NCI-H524 treated with DMSO at 0.1 percent for 48 hours (cell line): ENCODE data around the gene P3H2.
A peak's percentile ranks its signal among the peaks of the same experiment; 100 is the strongest.
"Not testable (repeated sequence)": the region's sequence is repeated elsewhere in the genome, so short reads cannot be mapped to it uniquely, and the experiment has no call there.

Experiments
- DNase-seq: peaks from one replicate; lab custom pipeline; 2025; lab: John Stamatoyannopoulos, UW

P3H2 gene

GRCh38 chr3:189983612-189984011 is 137.1 kb downstream of the P3H2 start:
- DNase-seq = no peak

DNA sequence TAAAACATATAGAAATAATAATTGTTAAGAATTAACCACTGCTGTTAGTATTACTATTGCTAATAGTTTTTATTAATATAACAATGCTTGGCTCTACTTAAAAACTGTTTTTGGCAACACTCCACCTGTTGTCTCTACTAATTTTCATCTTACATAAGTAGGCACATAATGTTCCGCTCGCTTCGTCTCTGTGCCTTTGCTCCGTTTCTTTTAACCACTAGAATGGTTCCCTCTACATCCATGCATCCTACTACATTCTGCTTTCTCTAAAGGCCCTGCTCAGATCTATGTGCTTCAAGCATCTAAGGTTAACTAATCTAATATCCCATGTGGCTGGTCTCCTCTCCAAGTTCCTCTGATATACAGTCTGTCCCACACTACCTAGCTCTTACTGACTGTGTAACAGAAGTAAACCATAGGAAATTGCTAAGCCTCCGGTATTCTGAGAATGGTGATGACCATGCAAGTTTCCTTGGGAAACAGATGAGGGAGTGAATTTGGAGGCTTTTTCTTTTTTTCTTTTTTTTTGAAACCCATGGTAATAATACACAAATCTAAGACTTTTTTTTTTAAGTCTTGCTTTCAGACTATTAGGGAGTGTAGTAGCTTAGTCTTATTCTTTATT is 138.3 kb downstream of the P3H2 start:
- no peak for DNase-seq

DNA sequence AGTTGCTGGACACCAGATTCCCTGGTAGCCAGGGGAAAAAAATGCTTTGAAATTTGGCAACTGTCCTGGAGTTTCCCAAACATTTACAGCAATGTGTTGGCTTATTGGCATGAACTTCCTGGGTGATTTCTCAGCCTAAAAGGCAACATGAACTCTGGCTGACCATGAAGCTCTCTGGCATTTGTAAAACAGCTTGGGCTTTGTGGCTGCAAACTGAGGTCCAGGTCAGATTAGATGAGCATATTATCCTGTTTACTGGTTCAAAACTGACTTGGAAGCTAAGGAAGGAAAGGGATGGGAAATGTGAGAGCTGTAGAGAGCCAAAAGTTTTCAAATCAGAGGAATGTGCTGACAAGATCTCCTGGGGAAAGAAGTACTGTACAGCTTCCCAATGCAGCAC is 139.0 kb downstream of the P3H2 start:
- no peak for DNase-seq

DNA sequence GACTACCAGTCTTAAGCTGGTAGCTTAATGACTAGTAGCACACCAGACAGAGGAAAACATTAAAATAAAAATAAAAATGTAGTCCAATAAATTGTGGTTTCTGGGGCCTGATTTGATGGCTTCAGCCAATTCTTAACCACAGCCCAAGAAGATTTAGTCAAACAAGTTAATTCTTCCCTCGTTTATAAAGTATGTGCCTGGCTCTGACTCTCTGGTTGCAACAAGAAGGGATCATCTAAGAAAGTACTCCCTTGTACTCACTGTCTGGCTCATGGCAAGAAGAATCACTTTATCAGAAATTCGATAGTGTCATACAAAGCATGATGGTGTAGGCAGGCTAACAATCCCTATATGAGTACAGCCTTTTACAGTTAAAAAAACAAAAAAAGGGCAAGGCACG is 141.9 kb downstream of the P3H2 start:
- no peak for DNase-seq

DNA sequence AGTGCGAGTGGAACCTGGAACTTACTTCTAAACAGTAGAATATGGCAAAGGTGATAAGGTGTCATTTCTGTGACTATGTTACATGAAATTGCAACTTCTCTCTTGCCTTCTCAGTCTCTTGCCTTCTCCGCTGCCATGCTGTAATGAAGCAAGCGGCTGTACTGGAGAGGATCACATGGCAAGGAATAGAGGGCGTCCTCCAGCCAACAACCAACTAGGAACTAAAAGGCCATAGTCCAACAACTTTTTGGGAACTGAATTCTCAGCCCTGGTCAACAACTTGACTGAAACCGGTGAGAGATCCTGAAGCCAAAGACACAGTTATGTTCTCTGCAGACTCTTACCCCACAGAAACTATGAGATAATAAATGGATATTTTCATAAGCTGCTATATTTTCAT is 143.5 kb downstream of the P3H2 start:
- DNase-seq = no peak

DNA sequence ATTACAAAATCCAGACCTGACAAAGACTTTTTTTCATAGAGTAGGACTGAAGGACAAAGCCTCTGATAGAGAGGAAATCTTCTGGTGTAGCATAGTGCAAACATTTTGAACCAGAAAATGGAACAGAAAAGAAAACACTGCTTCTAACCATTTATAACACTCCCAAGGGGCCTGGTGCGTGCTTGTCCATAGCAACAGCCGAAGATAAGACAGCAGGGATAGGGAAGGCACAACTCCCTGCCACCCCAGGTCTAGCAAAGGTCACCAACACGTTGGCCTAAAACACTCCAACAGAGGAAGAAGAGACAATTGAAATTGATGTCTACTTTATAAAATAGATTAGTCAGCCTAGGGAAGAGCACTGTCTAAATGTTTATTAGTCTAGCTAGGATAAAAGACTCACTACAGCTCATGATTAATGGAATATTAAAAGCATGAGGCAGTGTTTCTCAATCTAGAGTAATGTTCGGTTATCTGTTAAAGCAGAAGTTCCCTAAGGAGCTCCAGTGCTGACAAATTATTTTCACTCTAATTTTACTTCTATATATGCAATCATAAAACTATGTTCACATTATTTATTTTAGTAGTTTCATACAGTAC is 145.2 kb downstream of the P3H2 start:
- DNase-seq = no peak

DNA sequence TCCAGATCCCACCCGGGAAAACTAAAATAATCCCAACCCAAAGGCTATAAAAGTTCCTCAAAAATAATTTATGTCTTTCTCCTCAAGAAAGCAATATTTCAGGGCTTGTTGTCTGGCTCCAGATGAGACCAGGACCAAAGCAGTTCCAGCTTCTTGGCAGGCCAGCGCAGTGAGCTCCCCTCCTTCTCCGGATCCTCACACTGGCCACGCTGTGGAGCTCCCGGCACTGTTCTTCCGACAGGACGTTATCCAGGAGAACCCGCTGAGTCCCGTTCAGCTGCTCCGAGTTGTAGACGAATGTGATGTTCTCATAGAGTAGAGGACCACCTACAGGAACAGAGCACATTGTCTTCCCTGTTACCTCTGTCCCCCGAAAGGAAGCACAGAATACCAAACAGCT is 146.3 kb downstream of the P3H2 start:
- no peak for DNase-seq

DNA sequence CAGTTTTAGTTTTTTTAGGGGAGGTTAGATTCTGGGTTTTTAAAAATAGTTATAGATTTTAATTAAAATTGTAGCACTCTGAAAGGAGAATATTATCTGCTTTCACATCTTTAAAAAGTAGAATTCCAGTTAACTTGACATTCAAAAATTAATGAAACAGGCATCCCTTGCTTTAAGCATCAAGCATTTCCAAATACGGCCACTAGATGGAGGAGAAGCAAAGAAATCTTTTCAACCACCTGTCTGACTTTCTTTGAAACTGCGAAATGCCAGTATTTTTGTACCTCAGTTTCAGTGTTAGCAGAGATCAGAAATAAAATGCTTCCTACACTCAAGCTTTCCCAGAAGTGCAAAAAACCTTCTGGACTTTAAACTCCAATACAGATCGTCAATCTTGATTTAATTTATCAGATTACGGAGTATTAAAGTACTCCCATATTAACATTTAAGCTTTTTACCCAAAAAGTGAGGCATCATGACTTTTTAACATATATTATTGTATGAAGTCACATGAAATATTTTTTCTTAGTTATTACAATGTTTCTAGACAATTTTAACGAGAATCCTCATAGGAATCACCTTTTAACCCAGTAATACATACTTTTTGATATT is 153.3 kb downstream of the P3H2 start:
- DNase-seq = no peak

DNA sequence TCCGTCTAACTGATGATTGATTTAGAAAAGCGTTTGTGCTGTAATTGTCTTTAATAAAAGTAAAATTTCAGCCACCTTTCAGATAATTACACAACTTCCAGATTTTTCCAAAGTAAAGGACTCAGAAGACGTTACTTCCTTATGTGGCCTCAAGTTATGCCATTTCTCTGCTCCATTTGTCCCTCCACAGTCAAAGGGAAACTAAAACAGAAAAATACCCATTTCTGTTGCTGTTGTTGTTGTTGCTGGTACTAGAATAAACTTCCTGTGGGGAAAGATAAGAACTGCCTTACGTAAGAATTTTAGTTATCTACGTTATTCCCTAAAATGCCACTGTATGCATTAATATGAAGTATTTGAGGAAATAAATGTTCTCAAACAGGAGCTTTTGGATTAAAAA is 153.9 kb downstream of the P3H2 start:
- DNase-seq = no peak

DNA sequence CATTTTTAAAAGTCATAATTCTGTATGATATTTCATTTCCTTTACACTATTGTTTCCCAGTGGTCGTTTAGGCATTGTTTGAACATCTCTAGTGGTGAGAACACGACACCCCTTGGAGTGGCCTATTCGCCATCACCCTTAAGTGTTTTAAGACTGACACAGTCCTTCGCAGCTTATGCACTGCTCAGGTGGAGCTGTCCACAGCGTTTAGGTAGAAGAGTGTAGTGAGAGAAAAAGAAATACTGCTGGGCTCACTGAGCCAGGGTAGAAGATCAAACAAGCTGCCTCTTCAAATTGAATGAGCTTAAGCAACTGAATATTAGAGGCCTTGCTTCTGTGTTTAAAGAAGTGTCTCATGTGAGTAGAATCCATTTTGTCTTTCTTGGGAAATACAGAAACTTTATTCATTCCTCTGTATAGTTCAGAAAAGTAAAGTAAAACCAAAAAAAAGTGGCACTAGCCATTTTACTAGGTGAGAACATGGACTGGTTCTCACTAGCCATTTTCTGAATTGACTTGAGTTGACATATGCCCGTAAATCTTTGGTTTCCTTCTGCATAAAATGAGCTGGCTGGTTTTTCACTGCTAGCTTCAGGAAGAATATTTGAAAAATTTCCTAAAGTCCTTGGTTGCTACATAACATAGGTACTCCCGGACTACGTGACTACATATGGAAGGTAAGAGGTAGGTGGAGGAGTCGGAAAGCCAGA is 155.9 kb downstream of the P3H2 start:
- no peak for DNase-seq

DNA sequence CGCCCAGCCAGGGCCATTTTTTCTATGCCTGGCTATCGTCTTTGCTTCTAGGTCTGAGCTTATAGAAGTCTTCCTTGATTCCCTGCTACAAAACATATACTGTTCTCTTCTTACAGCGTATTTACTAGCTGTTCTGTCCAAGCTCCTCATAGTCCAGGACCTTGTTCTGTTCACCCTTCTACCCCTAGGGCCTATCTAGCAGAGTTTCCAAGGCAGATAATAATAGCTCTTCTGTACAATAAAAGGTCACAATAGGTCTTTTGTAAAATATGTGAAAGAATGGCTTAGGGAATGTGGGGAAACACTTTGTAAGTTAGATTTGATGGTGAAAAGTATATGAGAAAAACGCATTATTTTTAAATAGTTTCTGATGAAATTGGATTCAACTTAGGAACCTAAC is 158.2 kb downstream of the P3H2 start:
- DNase-seq = no peak

- DNase-seq = peak; percentile 56
Observed at GRCh38 chr3:189961522-189962161, 159.1 kb downstream of the P3H2 start.

DNA sequence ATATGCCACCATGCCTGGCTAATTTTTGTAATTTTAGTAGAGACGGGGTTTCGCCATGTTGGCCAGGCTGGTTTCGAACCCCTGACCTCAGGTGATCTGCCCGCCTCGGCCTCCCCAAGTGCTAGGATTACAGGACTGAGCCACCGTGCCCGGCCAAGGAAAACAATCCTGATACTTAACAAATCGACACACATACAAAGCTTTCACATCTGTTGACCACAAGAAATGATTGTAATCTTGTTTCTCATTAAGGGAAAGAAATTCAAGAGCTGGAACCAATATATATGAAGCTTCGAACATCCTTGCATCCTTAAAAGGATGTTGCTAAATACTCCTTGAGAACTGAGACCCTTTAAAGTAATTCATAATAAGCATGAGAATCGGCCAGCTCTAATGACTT is 159.6 kb downstream of the P3H2 start:
- not testable (repeated sequence) for DNase-seq

DNA sequence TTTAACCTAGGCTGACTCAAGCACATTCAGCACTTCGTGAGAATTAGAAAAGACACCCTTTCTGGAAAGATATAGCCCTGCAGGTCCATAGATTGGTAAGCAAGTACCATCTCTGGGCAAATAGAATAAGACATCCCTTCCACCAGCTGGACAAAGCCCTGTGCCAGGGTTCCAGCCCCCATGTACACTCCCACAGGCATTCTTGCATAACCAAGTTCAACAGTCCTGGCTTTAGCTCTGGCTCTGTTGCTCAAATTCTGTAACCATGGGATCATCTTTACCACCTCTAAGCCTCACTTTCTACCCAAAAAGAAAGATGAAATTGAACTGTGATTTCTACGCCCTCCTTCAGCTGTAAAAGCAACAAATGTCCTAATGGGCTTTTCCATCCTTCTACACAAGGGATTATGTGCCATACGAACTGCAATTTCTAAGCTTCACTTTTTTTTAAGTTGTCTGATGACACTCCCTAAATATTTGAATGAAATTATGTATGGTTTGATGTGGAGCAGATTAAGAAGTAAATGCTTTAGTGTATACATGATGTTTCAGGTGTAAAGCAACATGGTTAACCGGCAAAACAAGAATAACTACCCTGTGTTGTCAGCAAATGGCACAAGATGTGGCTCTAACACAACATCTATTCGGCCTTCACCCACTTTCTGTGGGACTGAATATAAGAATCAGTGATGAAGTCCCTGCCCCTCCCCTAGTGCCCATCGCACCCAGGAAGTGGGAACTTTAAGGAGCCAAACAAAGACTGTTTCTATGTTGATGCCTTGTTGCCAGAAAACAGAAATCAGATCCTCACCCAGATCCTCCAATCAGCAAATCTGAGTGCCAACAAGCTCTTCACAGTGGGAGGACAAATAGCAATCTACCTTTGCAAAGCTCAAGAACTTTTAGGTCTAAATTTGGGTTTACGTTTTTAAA is 165.7 kb downstream of the P3H2 start:
- no peak for DNase-seq

GRCh38 chr3:189953551-189953950 is 167.1 kb downstream of the P3H2 start:
- DNase-seq = no peak

DNA sequence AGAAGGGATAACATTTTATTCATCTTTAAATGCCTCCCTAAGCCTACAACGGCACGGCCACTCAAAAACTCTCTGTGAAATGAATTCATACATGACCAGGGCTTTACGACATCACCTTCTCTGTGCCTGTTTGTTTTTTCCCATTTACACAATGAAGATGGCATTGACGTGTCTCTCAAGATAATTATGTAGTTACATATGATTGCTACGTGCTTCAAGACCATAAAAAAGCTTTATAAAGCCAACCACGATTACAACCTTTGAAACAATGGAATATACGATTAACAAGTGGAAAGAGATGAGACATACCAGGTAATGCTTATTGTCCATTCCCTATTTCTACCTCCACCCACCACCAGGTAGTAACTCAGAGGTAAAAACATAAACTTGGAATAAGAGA is 168.4 kb downstream of the P3H2 start:
- DNase-seq = no peak

GRCh38 chr3:189950258-189950657 is 170.4 kb downstream of the P3H2 start:
- DNase-seq = no peak

DNA sequence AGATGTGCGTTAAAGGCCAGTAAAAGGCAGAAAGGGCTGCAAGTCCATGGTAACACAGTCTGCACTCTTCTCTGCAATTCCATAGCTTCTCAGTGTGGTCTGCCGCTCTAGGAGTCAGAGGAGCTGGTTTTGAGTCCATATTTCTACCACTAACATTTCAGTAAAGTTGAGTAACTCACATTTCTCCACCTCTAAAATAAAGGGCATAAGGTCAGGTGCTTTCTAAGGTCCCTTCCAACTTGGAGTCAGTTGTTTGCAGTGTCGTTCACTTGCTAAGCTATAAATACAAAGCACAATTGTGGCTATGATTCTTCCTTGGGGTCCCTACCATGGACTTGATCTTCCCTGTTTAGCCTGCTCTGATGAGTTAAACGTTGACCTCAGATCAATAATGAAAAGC is 171.1 kb downstream of the P3H2 start:
- DNase-seq = no peak

DNA sequence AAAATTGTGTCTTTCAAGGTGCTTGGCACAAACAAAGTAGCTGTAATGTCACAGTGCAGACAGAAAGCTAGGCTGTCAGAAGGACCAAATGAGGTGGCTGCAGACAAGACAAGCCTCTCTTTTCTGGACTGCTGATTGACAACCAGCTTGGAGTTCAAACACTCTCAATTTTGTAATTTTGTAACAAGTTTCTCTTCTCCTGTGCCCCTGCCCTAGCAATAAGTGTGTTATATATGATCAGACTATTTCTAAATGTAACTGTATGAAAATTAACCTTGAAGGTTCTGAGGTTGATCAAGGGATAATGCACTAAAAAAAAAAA is 172.0 kb downstream of the P3H2 start:
- no peak for DNase-seq

DNA sequence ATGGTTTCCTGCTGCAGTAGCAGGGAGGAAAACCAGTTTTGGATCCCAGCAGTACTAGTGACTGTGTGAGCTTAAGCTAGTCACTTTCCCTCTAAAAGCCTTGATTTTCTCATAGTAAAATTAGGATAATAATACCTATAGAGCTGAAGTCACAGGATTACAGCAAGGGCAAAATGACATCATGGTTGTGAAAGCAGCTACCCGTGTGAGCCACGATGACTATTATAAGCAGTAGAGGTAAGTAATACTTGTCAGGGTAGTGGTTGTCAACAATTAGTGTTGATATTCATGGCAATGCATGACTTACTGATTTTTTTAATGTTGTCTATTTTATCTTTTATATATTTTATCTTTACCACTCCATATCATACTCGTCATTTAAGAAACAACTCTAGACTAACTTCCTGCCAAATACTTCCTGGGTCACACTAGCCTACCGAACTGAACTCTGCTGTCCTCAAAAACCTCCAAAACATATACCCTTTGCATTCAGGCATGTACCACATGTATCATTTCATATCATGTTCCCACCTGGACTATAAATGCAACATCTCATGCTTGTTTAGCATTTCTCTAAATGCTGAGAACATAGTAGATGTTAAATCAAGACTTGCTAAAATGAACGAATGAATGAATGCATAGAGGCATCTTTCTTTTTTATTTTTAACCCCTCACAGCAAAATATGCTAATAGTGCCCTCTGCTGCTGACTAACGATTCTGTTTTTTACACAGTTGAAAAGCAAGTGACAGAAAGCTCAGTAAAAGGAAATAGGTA is 172.6 kb downstream of the P3H2 start:
- no peak for DNase-seq

DNA sequence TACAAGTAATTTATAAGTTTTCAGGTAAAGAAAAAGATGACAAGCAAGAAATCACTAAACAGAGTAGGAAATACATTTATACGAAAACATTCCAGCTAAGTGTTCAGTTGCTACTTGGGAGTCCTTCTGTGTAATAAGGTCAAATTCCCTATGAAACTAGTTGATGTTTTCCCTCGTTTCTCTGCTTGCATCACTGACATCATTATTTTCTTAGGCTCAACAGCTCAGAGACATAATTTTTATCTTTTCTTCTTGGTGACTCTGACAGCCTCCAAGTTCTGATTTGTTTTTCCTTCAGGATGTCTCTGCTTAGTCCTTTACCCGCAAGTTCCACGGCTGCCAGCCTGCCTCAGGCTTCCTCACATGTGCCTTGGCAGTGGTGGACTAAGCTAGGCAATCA is 173.6 kb downstream of the P3H2 start:
- no peak for DNase-seq
